Measurements from ENCODE around the gene CBX6. TPM values are rescaled to one million over a fixed set of nuclear protein-coding genes. Genes with fewer than 3 reads are reported as not detected.

Gene CBX6
- total RNA-seq, 2 donors from 2014 or later = 28.0 to 57.0 TPM

DNA sequence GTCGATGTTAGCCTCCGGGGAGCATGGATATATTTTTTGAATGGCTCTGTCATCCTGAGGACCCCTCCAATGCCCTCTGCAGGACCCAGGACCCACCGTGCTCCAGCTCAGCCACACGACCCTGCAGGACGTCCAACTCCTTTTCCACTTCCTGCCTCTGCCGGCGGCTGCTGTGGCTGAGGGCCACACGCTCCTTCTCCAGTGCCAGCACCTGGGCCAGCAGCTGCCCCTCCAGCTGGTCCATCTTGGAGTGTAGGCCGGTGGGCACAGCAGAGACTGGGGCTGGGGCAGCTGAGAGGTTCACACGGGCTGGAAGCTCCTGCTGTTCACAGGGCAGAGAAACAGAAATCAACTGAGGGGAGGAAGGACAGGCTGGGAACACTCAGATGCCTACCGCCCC is 43.8 kb downstream of the CBX6 start:
- DNase-seq (ENCODE audit: low spot score) = no peak
- H3K4me3 ChIP-seq = no peak overlapping the region
- H3K9me3 ChIP-seq = no peaks in the 10 kb centered on the region
- no peaks in the 10 kb centered on the region for H3K27me3 ChIP-seq
- no peaks in the 10 kb centered on the region for H3K4me1 ChIP-seq
- no peaks in the 10 kb centered on the region for H3K36me3 ChIP-seq
- no peak overlapping the region for H3K27ac ChIP-seq
- TF ChIP-seq, protein P1, sequence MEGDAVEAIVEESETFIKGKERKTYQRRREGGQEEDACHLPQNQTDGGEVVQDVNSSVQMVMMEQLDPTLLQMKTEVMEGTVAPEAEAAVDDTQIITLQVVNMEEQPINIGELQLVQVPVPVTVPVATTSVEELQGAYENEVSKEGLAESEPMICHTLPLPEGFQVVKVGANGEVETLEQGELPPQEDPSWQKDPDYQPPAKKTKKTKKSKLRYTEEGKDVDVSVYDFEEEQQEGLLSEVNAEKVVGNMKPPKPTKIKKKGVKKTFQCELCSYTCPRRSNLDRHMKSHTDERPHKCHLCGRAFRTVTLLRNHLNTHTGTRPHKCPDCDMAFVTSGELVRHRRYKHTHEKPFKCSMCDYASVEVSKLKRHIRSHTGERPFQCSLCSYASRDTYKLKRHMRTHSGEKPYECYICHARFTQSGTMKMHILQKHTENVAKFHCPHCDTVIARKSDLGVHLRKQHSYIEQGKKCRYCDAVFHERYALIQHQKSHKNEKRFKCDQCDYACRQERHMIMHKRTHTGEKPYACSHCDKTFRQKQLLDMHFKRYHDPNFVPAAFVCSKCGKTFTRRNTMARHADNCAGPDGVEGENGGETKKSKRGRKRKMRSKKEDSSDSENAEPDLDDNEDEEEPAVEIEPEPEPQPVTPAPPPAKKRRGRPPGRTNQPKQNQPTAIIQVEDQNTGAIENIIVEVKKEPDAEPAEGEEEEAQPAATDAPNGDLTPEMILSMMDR (IDR thresholded peaks at IDR 0.05) = no peak

DNA sequence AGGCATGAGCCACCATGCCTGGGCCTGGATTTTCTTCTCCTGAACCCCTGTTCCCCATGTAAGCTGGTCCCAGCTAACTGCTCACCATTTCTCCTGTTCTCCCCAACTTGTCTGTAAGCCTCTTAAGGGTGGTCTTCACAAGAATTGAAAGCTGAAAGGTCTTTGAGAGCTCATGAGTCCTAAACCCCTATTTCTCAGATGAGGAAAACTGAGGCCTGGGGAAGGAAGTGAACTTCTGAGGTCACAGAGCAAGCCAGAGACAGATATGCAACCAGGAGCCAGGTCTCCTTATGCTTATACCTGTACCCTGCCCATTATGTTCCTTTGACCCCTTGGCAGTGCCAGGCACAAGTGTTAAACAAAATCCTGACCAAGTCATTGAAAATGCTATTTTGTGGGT is 44.5 kb downstream of the CBX6 start:
- TF ChIP-seq, protein P1 (IDR thresholded peaks at IDR 0.05) = no peak
- Histone ChIP-seq H3K27ac (no peak overlapping the region), H3K4me1 (no peaks in the 10 kb centered on the region), H3K9me3 (no peaks in the 10 kb centered on the region), H3K36me3 (no peaks in the 10 kb centered on the region), H3K27me3 (no peaks in the 10 kb centered on the region), H3K4me3 (no peak overlapping the region)
- DNase-seq (ENCODE audit: low spot score) = no peak

DNA sequence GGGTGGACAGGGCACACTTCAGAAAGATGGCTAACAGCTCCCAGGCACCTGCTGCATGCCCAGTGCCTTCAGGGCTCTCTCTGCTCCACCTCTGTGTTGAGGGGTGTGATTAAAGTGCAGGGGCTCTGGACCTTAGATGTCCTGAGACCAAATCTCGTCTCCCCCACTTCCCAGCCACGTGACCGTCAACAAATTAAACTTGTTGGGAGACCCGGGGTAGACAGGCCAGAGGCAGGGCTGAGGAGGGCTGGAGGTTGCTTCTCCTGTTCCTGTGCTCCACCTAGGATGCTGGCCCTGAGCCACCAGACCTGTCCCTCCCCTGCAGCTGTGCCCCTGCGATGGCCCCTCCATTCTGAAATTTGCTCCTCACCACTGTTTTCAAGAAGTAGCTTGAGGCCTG is 45.2 kb downstream of the CBX6 start:
- TF ChIP-seq, protein P1 (IDR thresholded peaks at IDR 0.05) = no peak
- no peaks in the 10 kb centered on the region for H3K9me3 ChIP-seq
- no peak overlapping the region for H3K27ac ChIP-seq
- no peaks in the 10 kb centered on the region for H3K4me1 ChIP-seq
- DNase-seq (ENCODE audit: low spot score) = no peak
- no peaks in the 10 kb centered on the region for H3K27me3 ChIP-seq
- no peaks in the 10 kb centered on the region for H3K36me3 ChIP-seq
- H3K4me3 ChIP-seq = no peak overlapping the region

DNA sequence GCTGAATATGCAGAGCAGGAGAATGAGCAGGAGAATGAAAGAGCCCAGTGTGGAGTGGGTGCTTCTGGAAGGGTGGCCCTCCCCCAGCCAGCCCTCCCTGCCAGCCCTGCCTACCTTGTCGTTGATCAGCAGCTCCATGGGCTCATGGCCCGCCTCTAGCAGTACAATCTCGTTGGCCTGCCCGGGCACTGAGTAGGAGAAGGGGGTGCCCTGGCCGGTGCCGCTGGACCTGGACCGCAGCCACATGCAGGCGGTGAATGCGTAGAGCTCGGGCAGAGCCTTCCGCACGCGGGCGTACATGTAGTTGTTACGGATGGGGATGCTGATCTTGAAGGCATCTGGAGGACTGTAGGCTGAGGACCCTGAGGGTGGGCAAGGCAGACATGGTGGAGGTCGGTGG is 45.6 kb downstream of the CBX6 start:
- Histone ChIP-seq H3K27me3 (no peaks in the 10 kb centered on the region), H3K9me3 (no peaks in the 10 kb centered on the region)
- TF ChIP-seq, protein P1 (IDR thresholded peaks at IDR 0.05) = no peak

DNA sequence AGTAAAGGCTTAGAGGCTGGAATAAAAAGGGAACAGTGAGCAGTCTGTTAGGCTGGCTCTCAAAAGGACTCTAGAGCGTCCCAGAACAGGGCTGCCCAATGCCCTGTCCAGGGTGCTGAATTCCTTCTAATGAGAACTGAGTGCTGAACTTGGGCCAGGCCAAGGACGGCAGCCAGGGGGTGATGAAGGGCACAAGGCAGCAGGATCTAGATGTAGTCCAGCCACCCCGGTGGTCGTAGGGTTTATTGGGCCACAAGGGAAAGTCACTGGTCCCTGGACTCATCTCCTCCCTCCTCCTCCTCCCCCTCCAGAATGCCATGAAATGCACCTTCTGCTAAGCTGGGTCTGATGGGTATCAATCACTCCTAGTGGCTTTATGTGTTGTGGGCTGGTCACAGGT is 47.4 kb downstream of the CBX6 start:
- TF ChIP-seq, protein P1 (IDR thresholded peaks at IDR 0.05) = peak; percentile 19 to 52
- no peak for DNase-seq (ENCODE audit: low spot score)

More for the DNA sequence above, 45.6 kb downstream of the CBX6 start:
- no peak overlapping the region for H3K27ac ChIP-seq
- no peaks in the 10 kb centered on the region for H3K4me1 ChIP-seq
- DNase-seq (ENCODE audit: low spot score) = no peak
- H3K36me3 ChIP-seq = no peaks in the 10 kb centered on the region
- H3K4me3 ChIP-seq = no peak overlapping the region

DNA sequence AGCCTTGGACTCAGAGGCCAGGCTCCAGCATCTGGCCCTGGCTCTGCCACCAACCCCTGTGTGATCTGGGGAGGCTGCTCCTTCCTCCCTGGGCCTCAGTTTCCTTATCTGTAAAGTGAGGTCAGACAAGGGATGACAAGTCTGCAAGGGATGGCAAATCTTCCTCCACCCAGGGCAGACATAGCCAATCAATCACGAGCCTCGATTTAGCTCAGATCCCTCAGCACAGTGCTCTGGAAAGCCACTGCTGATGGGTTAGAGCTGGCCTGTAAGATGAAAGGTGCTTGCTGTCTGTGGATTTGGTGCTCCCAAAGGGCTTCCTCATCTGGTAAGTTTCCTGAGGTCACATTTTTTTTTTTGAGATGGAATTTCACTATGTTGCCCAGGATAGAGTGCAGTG is 48.4 kb downstream of the CBX6 start:
- Histone ChIP-seq H3K9me3 (no peaks in the 10 kb centered on the region), H3K36me3 (no peaks in the 10 kb centered on the region), H3K27ac (no peak overlapping the region), H3K4me1 (no peaks in the 10 kb centered on the region), H3K4me3 (no peak overlapping the region), H3K27me3 (no peaks in the 10 kb centered on the region)
- DNase-seq (ENCODE audit: low spot score) = no peak
- TF ChIP-seq, protein P1 (IDR thresholded peaks at IDR 0.05) = no peak

More for the DNA sequence above, 47.4 kb downstream of the CBX6 start:
- no peaks in the 10 kb centered on the region for H3K9me3 ChIP-seq
- no peak overlapping the region for H3K4me3 ChIP-seq
- H3K4me1 ChIP-seq = no peaks in the 10 kb centered on the region
- no peaks in the 10 kb centered on the region for H3K27me3 ChIP-seq
- H3K27ac ChIP-seq = no peak overlapping the region
- no peaks in the 10 kb centered on the region for H3K36me3 ChIP-seq

All from right atrium auricular region (tissue), 2 donors.